PC-3 (cell line): Measurements from ENCODE around the gene NEO1.

Source experiments
- CTCF ChIP-seq: fragments of 300-600 bp; sonication (generic); conservative IDR thresholded peaks from 2 replicates; pipeline ENCODE4 v1.5.1; 2017; ENCODE audit warnings: antibody characterized with exemption, low read depth, mild to moderate bottlenecking, low read length
- EZH2 ChIP-seq: fragments of 300-600 bp; sonication (generic); IDR thresholded peaks from one replicate; pipeline ENCODE4 v1.6.1; 2017; ENCODE audit warnings: antibody characterized with exemption, mild to moderate bottlenecking, low read length; ENCODE audit not compliant: unreplicated experiment

- TF ChIP-seq CTCF (no peak), EZH2 (no peak)
Observed at GRCh38 chr15:73232776-73233175, 180.5 kb downstream of the NEO1 start.
